ENCODE data around the gene STX4. TPM values are rescaled to one million over a fixed set of nuclear protein-coding genes. Genes with fewer than 3 reads are reported as not detected.

The STX4 gene
- total RNA-seq, 2 experiments from 2014 or later, result 60.0 to 75.6 TPM

GRCh38 chr16:31072540-31073141 lies 39.3 kb downstream of the STX4 start:
- CTCF ChIA-PET, result interaction anchor here (0.8 to 2.4 kb wide), 6 partner anchors 9 to 87 kb away, joined by 3 to 27 read pairs (median 11); partner anchors contain the start of genes HSD3B7 and STX4
- Mint-ChIP-seq H3K27ac (peak overlapping the region; percentile 95), H3K4me1 (peaks cover 40% of the 10 kb centered on the region), H3K9me3 (ENCODE audit: low read depth) (no peaks in the 10 kb centered on the region), H3K27me3 (no peaks in the 10 kb centered on the region), H3K4me3 (peak overlapping the region; percentile 96), H3K36me3 (peaks cover 8% of the 10 kb centered on the region)
- DNase-seq, result peak; percentile 75
- ATAC-seq, result peak; percentile 5

DNA sequence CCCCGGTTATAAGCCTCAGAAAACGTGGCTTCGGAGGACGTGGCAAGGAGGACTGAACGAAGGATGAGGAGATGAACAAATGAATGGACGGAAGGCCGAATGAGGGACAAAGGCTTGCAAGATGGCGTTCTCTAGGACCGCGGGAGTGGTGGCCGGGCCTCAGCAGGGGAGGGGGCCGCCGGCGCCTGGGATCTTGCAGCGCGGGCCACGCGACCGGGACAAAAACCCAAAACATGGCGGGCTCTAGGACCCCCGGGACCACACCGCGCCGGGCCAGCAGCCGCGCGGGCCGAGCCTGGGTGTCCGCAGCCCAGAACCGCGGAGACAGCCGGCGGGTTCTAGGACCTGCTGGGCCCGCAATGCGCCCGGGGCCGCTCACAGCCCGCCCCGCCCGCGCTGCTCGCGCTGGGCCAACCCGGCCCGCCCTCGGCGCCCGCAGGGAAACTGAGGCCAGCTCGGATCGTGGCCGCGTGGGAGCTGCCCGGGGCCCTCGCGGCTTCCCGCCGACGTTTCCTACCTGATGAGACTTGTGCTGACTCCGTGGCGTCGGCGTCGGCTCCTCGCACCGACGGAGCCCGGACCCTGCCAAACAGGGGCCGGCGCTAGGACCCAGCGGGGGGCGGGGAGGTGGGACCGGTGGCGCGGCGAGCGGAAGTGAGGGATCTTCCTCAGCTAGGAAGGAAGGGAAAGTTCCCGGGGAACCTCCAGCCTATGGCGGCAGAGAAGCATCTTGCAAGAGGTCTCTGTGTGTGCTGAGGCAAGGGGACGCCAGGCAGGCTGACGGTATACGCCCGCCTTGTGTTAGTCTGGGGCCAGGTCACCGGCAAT lies 40.0 kb downstream of the STX4 start:
- CTCF ChIA-PET, result interaction anchor here (0.8 to 2.4 kb wide), 16 partner anchors 9 to 502 kb away, joined by 3 to 27 read pairs (median 4); partner anchors contain the start of genes HSD3B7, KAT8, PYCARD and STX4
- Mint-ChIP-seq H3K36me3 (peaks cover 15% of the 10 kb centered on the region), H3K4me3 (peak overlapping the region; percentile 96), H3K27ac (peak overlapping the region; percentile 96), H3K4me1 (peaks cover 42% of the 10 kb centered on the region), H3K27me3 (no peaks in the 10 kb centered on the region), H3K9me3 (ENCODE audit: low read depth) (no peaks in the 10 kb centered on the region)
- DNase-seq (peak; percentile 94), ATAC-seq (peak; percentile 61)

DNA sequence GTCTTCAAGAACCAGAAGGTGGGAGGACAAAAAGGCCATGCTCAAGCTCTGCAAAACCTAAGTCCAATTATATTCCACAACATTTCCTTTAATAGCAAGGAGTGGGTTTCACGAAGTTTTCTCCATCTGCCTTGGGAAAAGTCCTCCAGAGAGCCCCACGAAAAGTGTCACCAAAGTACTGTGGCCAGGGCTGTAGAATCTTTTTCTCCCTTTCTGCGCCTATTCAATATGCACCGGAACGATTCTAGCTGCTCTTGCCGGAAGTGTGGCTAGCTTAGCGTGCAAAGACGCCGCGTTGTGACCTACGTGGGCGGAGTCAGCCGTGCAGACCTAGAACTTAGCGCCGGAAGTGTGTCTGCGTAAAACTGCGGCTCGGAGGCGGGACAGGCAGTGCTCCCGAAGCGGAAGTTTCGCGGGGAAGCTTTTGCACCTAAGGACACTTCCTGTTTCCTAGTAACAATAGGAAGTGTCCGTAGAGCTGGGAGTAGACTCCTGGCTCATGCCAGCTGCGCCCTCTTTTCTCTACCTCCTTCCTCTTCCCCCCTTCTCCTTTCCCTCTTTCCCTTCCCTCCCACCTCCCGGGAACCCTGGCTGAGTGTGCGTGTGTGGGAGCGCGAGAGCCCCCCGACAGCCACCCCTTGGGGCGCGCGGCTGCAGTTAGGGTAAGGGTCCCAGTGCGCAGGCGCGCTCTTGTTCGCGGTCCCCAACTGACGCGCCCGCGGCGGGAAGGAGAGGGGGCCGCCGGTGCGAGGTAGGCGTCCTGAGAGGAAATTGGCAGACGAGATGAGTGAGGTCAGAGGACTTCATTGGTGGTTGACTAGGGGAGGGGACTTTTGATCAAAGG lies 40.8 kb downstream of the STX4 start, which contains the start of the genes ZNF646 and ZNF668:
TSS of gene ZNF646 (plus strand) at position 453 of the 844 bp plus-strand sequence. CDS start 1,903 bp downstream, outside the sequence.
TSS of gene ZNF668 (minus strand) at position 271 of the 844 bp plus-strand sequence. CDS start 9,781 bp downstream, outside the sequence.
- no peaks in the 10 kb centered on the region for H3K9me3 Mint-ChIP-seq (ENCODE audit: low read depth)
- peaks cover 22% of the 10 kb centered on the region for H3K36me3 Mint-ChIP-seq
- CTCF ChIA-PET, result interaction anchor here (0.8 to 2.4 kb wide), 15 partner anchors 10 to 503 kb away, joined by 3 to 27 read pairs (median 4); partner anchors contain the start of genes HSD3B7, KAT8, PYCARD and STX4
- DNase-seq (peak; percentile 100), ATAC-seq (peak; percentile 79)
- H3K4me3 Mint-ChIP-seq, result peak within 1 kb of the TSS; percentile 96
- peaks cover 45% of the 10 kb centered on the region for H3K4me1 Mint-ChIP-seq
- no peaks in the 10 kb centered on the region for H3K27me3 Mint-ChIP-seq
- H3K27ac Mint-ChIP-seq, result peak within 1 kb of the TSS; percentile 96

- H3K4me3 Mint-ChIP-seq, result peak overlapping the region; percentile 96
- H3K27me3 Mint-ChIP-seq, result no peaks in the 10 kb centered on the region
- H3K36me3 Mint-ChIP-seq, result peaks cover 25% of the 10 kb centered on the region
- no peaks in the 10 kb centered on the region for H3K9me3 Mint-ChIP-seq (ENCODE audit: low read depth)
- CTCF ChIA-PET, result interaction anchor here (1.0 to 2.4 kb wide), 7 partner anchors 11 to 308 kb away, joined by 3 to 27 read pairs (median 7); partner anchors contain the start of genes HSD3B7, KAT8 and VKORC1
- H3K27ac Mint-ChIP-seq, result peak overlapping the region; percentile 96
- DNase-seq (no peak), ATAC-seq (no peak)
- peaks cover 47% of the 10 kb centered on the region for H3K4me1 Mint-ChIP-seq
Observed at GRCh38 chr16:31074814-31075183, 41.4 kb downstream of the STX4 start.

DNA sequence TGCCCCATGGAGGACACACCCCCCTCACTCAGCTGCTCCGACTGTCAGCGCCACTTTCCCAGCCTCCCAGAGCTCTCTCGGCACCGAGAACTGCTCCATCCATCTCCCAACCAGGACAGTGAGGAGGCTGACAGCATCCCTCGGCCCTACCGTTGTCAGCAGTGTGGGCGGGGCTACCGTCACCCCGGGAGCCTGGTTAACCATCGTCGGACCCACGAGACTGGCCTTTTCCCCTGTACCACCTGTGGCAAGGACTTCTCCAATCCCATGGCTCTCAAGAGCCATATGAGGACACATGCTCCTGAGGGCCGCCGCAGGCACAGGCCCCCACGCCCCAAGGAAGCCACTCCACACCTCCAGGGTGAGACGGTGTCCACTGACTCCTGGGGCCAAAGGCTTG lies 43.0 kb downstream of the STX4 start:
- Mint-ChIP-seq H3K27ac (no peak overlapping the region), H3K36me3 (peaks cover 31% of the 10 kb centered on the region), H3K9me3 (ENCODE audit: low read depth) (no peaks in the 10 kb centered on the region), H3K4me3 (no peak overlapping the region), H3K4me1 (peaks cover 54% of the 10 kb centered on the region), H3K27me3 (no peaks in the 10 kb centered on the region)
- DNase-seq (no peak), ATAC-seq (no peak)
- CTCF ChIA-PET, result interaction anchor here (0.8 to 1.5 kb wide), 3 partner anchors 12 to 135 kb away, joined by 3 to 4 read pairs (median 3); no protein-coding TSS in a partner anchor

DNA sequence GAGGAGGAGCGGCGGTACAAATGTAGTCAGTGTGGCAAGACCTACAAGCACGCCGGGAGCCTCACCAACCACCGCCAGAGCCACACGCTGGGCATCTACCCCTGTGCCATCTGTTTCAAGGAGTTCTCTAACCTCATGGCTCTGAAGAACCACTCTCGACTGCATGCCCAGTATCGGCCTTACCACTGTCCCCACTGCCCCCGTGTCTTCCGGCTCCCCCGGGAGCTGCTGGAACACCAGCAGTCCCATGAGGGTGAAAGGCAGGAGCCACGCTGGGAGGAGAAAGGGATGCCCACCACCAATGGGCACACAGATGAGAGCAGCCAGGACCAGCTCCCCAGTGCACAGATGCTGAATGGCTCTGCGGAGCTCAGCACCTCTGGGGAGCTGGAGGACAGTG lies 43.7 kb downstream of the STX4 start:
- Mint-ChIP-seq H3K4me3 (no peak overlapping the region), H3K4me1 (peaks cover 47% of the 10 kb centered on the region), H3K36me3 (peaks cover 31% of the 10 kb centered on the region), H3K27me3 (no peaks in the 10 kb centered on the region), H3K27ac (no peak overlapping the region), H3K9me3 (ENCODE audit: low read depth) (no peaks in the 10 kb centered on the region)
- ATAC-seq (no peak), DNase-seq (no peak)
- CTCF ChIA-PET, result no interaction called here

DNA sequence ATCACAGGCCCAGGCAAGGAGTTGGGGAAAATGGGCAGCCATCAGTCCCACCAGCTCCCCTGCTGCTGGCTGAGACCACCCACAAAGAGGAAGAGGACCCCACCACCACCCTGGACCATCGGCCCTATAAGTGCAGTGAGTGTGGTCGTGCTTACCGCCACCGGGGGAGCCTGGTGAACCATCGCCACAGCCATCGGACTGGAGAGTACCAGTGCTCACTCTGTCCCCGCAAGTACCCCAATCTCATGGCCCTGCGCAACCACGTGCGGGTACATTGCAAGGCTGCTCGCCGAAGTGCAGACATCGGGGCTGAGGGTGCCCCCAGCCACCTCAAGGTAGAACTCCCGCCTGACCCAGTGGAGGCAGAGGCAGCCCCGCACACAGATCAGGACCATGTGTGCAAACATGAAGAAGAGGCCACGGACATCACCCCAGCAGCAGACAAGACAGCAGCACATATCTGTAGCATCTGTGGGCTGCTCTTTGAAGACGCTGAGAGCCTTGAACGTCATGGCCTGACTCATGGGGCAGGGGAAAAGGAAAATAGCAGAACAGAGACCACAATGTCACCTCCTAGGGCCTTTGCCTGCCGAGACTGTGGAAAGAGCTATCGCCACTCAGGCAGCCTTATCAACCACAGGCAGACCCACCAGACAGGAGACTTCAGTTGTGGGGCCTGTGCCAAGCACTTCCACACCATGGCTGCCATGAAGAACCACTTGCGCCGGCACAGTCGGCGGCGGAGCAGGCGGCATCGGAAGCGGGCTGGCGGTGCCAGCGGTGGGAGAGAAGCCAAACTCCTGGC lies 44.4 kb downstream of the STX4 start:
- peaks cover 45% of the 10 kb centered on the region for H3K4me1 Mint-ChIP-seq
- CTCF ChIA-PET, result no interaction called here
- DNase-seq, result no peak
- H3K4me3 Mint-ChIP-seq, result no peak overlapping the region
- H3K27ac Mint-ChIP-seq, result no peak overlapping the region
- H3K27me3 Mint-ChIP-seq, result no peaks in the 10 kb centered on the region
- H3K9me3 Mint-ChIP-seq (ENCODE audit: low read depth), result no peaks in the 10 kb centered on the region
- ATAC-seq, result no peak
- H3K36me3 Mint-ChIP-seq, result peaks cover 29% of the 10 kb centered on the region

- CTCF ChIA-PET, result interaction anchor here (1.0 to 1.1 kb wide), 2 partner anchors 14 to 94 kb away, joined by 3 read pairs; partner anchors contain the start of gene HSD3B7
- no peak overlapping the region for H3K4me3 Mint-ChIP-seq
- no peaks in the 10 kb centered on the region for H3K9me3 Mint-ChIP-seq (ENCODE audit: low read depth)
- no peak overlapping the region for H3K27ac Mint-ChIP-seq
- H3K36me3 Mint-ChIP-seq, result peaks cover 29% of the 10 kb centered on the region
- no peaks in the 10 kb centered on the region for H3K27me3 Mint-ChIP-seq
- DNase-seq (no peak), ATAC-seq (no peak)
- H3K4me1 Mint-ChIP-seq, result peaks cover 45% of the 10 kb centered on the region
Observed at GRCh38 chr16:31078597-31079341, 45.4 kb downstream of the STX4 start.

- ATAC-seq (no peak), DNase-seq (no peak)
- CTCF ChIA-PET, result interaction anchor here (1.0 to 1.6 kb wide), 3 partner anchors 13 to 94 kb away, joined by 3 read pairs; partner anchors contain the start of gene HSD3B7
- no peaks in the 10 kb centered on the region for H3K27me3 Mint-ChIP-seq
- H3K27ac Mint-ChIP-seq, result no peak overlapping the region
- H3K4me3 Mint-ChIP-seq, result no peak overlapping the region
- peaks cover 45% of the 10 kb centered on the region for H3K4me1 Mint-ChIP-seq
- H3K9me3 Mint-ChIP-seq (ENCODE audit: low read depth), result no peaks in the 10 kb centered on the region
- peaks cover 29% of the 10 kb centered on the region for H3K36me3 Mint-ChIP-seq
Observed at GRCh38 chr16:31079342-31079944, 46.1 kb downstream of the STX4 start.

- H3K9me3 Mint-ChIP-seq (ENCODE audit: low read depth), result no peaks in the 10 kb centered on the region
- no peaks in the 10 kb centered on the region for H3K27me3 Mint-ChIP-seq
- H3K36me3 Mint-ChIP-seq, result peaks cover 29% of the 10 kb centered on the region
- no peak overlapping the region for H3K27ac Mint-ChIP-seq
- H3K4me3 Mint-ChIP-seq, result no peak overlapping the region
- DNase-seq, result no peak
- H3K4me1 Mint-ChIP-seq, result peaks cover 38% of the 10 kb centered on the region
- no peak for ATAC-seq
- CTCF ChIA-PET, result interaction anchor here (1.0 to 1.6 kb wide), 3 partner anchors 12 to 95 kb away, joined by 3 read pairs; partner anchors contain the start of gene HSD3B7
Observed at GRCh38 chr16:31080035-31080629, 46.8 kb downstream of the STX4 start.
